ENCODE measurements around the gene ISOC2. TPM values are rescaled to one million over a fixed set of nuclear protein-coding genes. Genes with fewer than 3 reads are reported as not detected.

ISOC2 gene
- total and polyA plus RNA-seq, 8 donors, result 23.8 to 49.4 (median 31.8) TPM

- peaks cover 0 to 15% of the 10 kb centered on the region in 2 donors for H3K4me1 ChIP-seq
- no peak overlapping the region for H3K27ac ChIP-seq
- ATAC-seq (no peak), DNase-seq (no peak)
- intact Hi-C loops (cut with DNase I), result no loop called here
- H3K4me3 ChIP-seq, result no peak overlapping the region
- H3K36me3 ChIP-seq, result no peaks in the 10 kb centered on the region
- TF ChIP-seq CTCF (IDR thresholded peaks at IDR 0.05), result no peak
- no peaks in the 10 kb centered on the region for H3K9me3 ChIP-seq
- H3K27me3 ChIP-seq, result no peaks in the 10 kb centered on the region
Observed at GRCh38 chr19:55471266-55471665, 9.8 kb upstream of the ISOC2 start.

- no peaks in the 10 kb centered on the region for H3K9me3 ChIP-seq
- no peak overlapping the region for H3K4me3 ChIP-seq
- ATAC-seq, result peak; percentile 10
- DNase-seq, result no peak
- no peaks in the 10 kb centered on the region for H3K36me3 ChIP-seq
- H3K27ac ChIP-seq, result no peak overlapping the region
- intact Hi-C loops (cut with DNase I), result no loop called here
- peaks cover 0 to 8% of the 10 kb centered on the region in 2 donors for H3K4me1 ChIP-seq
- H3K27me3 ChIP-seq, result no peaks in the 10 kb centered on the region
- TF ChIP-seq CTCF (IDR thresholded peaks at IDR 0.05), result no peak
Observed at GRCh38 chr19:55468054-55468393, 6.6 kb upstream of the ISOC2 start.

- intact Hi-C loops (cut with DNase I), result no loop called here
- H3K27me3 ChIP-seq, result no peaks in the 10 kb centered on the region
- peaks cover 0 to 10% of the 10 kb centered on the region in 2 donors for H3K4me1 ChIP-seq
- ATAC-seq (peak; percentile 91), DNase-seq (peak in 2 of 4 donors; percentile 62 to 96)
- H3K9me3 ChIP-seq, result no peaks in the 10 kb centered on the region
- H3K36me3 ChIP-seq, result no peaks in the 10 kb centered on the region
- H3K4me3 ChIP-seq, result no peak overlapping the region
- peak; percentile 98 to 100 for TF ChIP-seq CTCF (IDR thresholded peaks at IDR 0.05)
- no peak overlapping the region for H3K27ac ChIP-seq
Observed at GRCh38 chr19:55467236-55468053, 6.0 kb upstream of the ISOC2 start.

- intact Hi-C loops (cut with DNase I), result no loop called here
- no peak for TF ChIP-seq CTCF (IDR thresholded peaks at IDR 0.05)
- no peak overlapping the region for H3K27ac ChIP-seq
Observed at GRCh38 chr19:55466241-55466614, 4.8 kb upstream of the ISOC2 start.

GRCh38 chr19:55465460-55466240 is 4.2 kb upstream of the ISOC2 start:
- Histone ChIP-seq H3K36me3 (no peaks in the 10 kb centered on the region), H3K4me1 (peaks cover 1 to 20% of the 10 kb centered on the region in 2 donors), H3K4me3 (no peak overlapping the region), H3K27me3 (no peaks in the 10 kb centered on the region), H3K9me3 (no peaks in the 10 kb centered on the region), H3K27ac (no peak overlapping the region)
- TF ChIP-seq CTCF (IDR thresholded peaks at IDR 0.05), result no peak
- intact Hi-C loops (cut with DNase I), result no loop called here
- ATAC-seq (no peak), DNase-seq (peak in 1 of 4 donors; percentile 64)

More at GRCh38 chr19:55466241-55466614, 4.8 kb upstream of the ISOC2 start:
- ATAC-seq (no peak), DNase-seq (no peak)
- Histone ChIP-seq H3K9me3 (no peaks in the 10 kb centered on the region), H3K4me1 (peaks cover 0 to 14% of the 10 kb centered on the region in 2 donors), H3K36me3 (no peaks in the 10 kb centered on the region), H3K4me3 (no peak overlapping the region), H3K27me3 (no peaks in the 10 kb centered on the region)
